Neuronal stem cell (in vitro differentiated cells): ENCODE data around the gene RAC2.

Source experiments
- DNase-seq: peaks from one replicate; pipeline ENCODE4 v3.0.0-alpha.2; 2013; ENCODE audit warnings: low spot score
- H2AFZ ChIP-seq: one replicate; pipeline ENCODE4 v1.6.1; 2013; ENCODE audit warnings: mild to moderate bottlenecking, low read length, inconsistent platforms
- H2AK5ac ChIP-seq: 2 replicates; pipeline ENCODE4 v1.6.1; 2013; ENCODE audit warnings: low read depth, mild to moderate bottlenecking, inconsistent platforms, low read length, moderate library complexity, mixed read lengths
- H2BK120ac ChIP-seq: 2 replicates; pipeline ENCODE4 v1.6.1; 2013; ENCODE audit warnings: low read depth, mild to moderate bottlenecking, inconsistent platforms, low read length, moderate library complexity, mixed read lengths
- H2BK12ac ChIP-seq: one replicate; pipeline ENCODE4 v1.6.1; 2013; ENCODE audit warnings: low read length, inconsistent platforms
- H2BK15ac ChIP-seq: 2 replicates; pipeline ENCODE4 v1.6.1; 2013; ENCODE audit warnings: mild to moderate bottlenecking, low read length, inconsistent platforms, mixed read lengths
- H2BK5ac ChIP-seq: one replicate; pipeline ENCODE4 v1.6.1; 2013; ENCODE audit warnings: inconsistent platforms, mild to moderate bottlenecking, low read length, moderate library complexity
- H3K14ac ChIP-seq: one replicate; pipeline ENCODE4 v1.6.1; 2013; ENCODE audit warnings: low read length, inconsistent platforms
- H3K18ac ChIP-seq: 2 replicates; pipeline ENCODE4 v1.6.1; 2013; ENCODE audit warnings: low read length, inconsistent platforms
- H3K23ac ChIP-seq: 2 replicates; pipeline ENCODE4 v1.6.1; 2013; ENCODE audit warnings: low read depth, mild to moderate bottlenecking, mixed read lengths, low read length, inconsistent platforms; ENCODE audit not compliant: poor library complexity
- H3K27ac ChIP-seq: replicated peaks from 3 replicates; pipeline ENCODE4 v1.5.1; 2013; ENCODE audit warnings: low read length, inconsistent platforms
- H3K27me3 ChIP-seq, 3 experiments: 2 replicates each; pipeline ENCODE4 v1.6.1; 2013; ENCODE audit warnings: low read length in 3 of 3, mild to moderate bottlenecking in 2 of 3, inconsistent platforms in 1 of 3, low read depth in 1 of 3, mixed read lengths in 1 of 3, moderate library complexity in 1 of 3; ENCODE audit not compliant: control insufficient read depth in 3 of 3, insufficient read depth in 3 of 3
- H3K36me3 ChIP-seq, 2 donors: replicated peaks in 1 of 2; 2 replicates each; pipeline ENCODE4 v1.6.1; 2013; ENCODE audit warnings: low read length in 2 of 2; ENCODE audit not compliant: control insufficient read depth in 2 of 2, insufficient read depth in 2 of 2
- H3K4ac ChIP-seq: 2 replicates; pipeline ENCODE4 v1.6.1; 2013; ENCODE audit warnings: inconsistent platforms, mild to moderate bottlenecking, low read length, moderate library complexity
- H3K4me1 ChIP-seq, 2 donors: 1 replicate in 1 of 2; 2 replicates in 1 of 2; pipeline ENCODE4 v1.6.1; 2013; ENCODE audit warnings: low read length in 2 of 2, low read depth in 1 of 2; ENCODE audit not compliant: control insufficient read depth in 2 of 2, insufficient read depth in 1 of 2
- H3K4me2 ChIP-seq: one replicate; pipeline ENCODE4 v1.6.1; 2013; ENCODE audit warnings: mild to moderate bottlenecking, low read length, inconsistent platforms; ENCODE audit not compliant: insufficient read depth, poor library complexity, severe bottlenecking
- H3K4me3 ChIP-seq, 2 donors: 2 replicates each; pipeline ENCODE4 v1.5.1; 2013; ENCODE audit warnings: low read length in 2 of 2, mild to moderate bottlenecking in 2 of 2, inconsistent platforms in 1 of 2, moderate library complexity in 1 of 2
- H3K79me1 ChIP-seq: one replicate; pipeline ENCODE4 v1.6.1; 2013; ENCODE audit warnings: low read depth, mild to moderate bottlenecking, inconsistent platforms, low read length, moderate library complexity
- H3K9ac ChIP-seq: one replicate; pipeline ENCODE4 v1.6.1; 2013; ENCODE audit warnings: mild to moderate bottlenecking, low read depth, low read length, inconsistent platforms; ENCODE audit not compliant: poor library complexity
- H3K9me3 ChIP-seq, 2 donors: replicated peaks in 1 of 2; 2 replicates each; pipeline versions ENCODE3 to v1.6.1; 2013; ENCODE audit warnings: low read length in 2 of 2, mild to moderate bottlenecking in 2 of 2, inconsistent platforms in 1 of 2, low read depth in 1 of 2, mixed read lengths in 1 of 2, moderate library complexity in 1 of 2; ENCODE audit not compliant: control insufficient read depth in 2 of 2, insufficient read depth in 1 of 2
- H4K8ac ChIP-seq: one replicate; pipeline ENCODE4 v1.6.1; 2013; ENCODE audit warnings: low read depth, mild to moderate bottlenecking, inconsistent platforms, low read length, moderate library complexity
- H4K91ac ChIP-seq: one replicate; pipeline ENCODE4 v1.6.1; 2013; ENCODE audit warnings: low read length, low read depth, mild to moderate bottlenecking, inconsistent platforms; ENCODE audit not compliant: poor library complexity
- WGBS, 2 donors: extraction: QIAGEN DNeasy Blood & Tissue Kit; methylation state at CpG; one replicate each; pipeline ENCODE4 v1.1.7; 2013; ENCODE audit warnings: missing lambda C conversion rate in 2 of 2, mixed read lengths in 1 of 2; ENCODE audit not compliant: insufficient read length in 2 of 2, insufficient replicate concordance in 1 of 2; ENCODE audit errors: extremely low coverage in 2 of 2; 5-methylcytosine and 5-hydroxymethylcytosine counted together

Gene RAC2

GRCh38 chr22:37208401-37209139 is 35.5 kb downstream of the RAC2 start:
- peak overlapping the region; percentile 18 for H3K18ac ChIP-seq
- H3K9me3 ChIP-seq, result no peaks in the 10 kb centered on the region
- H2BK15ac ChIP-seq, result no peak overlapping the region
- no peak for DNase-seq
- no peak overlapping the region for H3K27ac ChIP-seq
- H2BK5ac ChIP-seq, result no peak overlapping the region
- H3K79me1 ChIP-seq, result no peaks in the 10 kb centered on the region
- no peak overlapping the region for H3K9ac ChIP-seq
- H3K27me3 ChIP-seq, result peaks cover 0 to 62% (median 0%) of the 10 kb centered on the region in 3 experiments
- no peak overlapping the region for H3K4me2 ChIP-seq
- H4K8ac ChIP-seq, result no peak overlapping the region
- H3K4me3 ChIP-seq, result no peak overlapping the region
- H3K4ac ChIP-seq, result no peak overlapping the region
- no peak overlapping the region for H2AK5ac ChIP-seq
- no peak overlapping the region for H4K91ac ChIP-seq
- H3K4me1 ChIP-seq, result peaks cover 9 to 11% of the 10 kb centered on the region in 2 donors
- no CpG with 5 or more reads among the region's 7 CpGs for WGBS, 2 donors
- H3K36me3 ChIP-seq, result no peaks in the 10 kb centered on the region
- H3K14ac ChIP-seq, result peak overlapping the region; percentile 49
- no peak overlapping the region for H3K23ac ChIP-seq
- no peak overlapping the region for H2AFZ ChIP-seq
- H2BK120ac ChIP-seq, result no peak overlapping the region
- H2BK12ac ChIP-seq, result no peak overlapping the region

- no peaks in the 10 kb centered on the region for H3K36me3 ChIP-seq
- H3K4me2 ChIP-seq, result no peak overlapping the region
- H2BK12ac ChIP-seq, result no peak overlapping the region
- H3K23ac ChIP-seq, result no peak overlapping the region
- DNase-seq, result no peak
- no peak overlapping the region for H2AFZ ChIP-seq
- no peak overlapping the region for H3K9ac ChIP-seq
- no peak overlapping the region for H3K4ac ChIP-seq
- H3K14ac ChIP-seq, result peak overlapping the region; percentile 49
- no CpG with 5 or more reads among the region's 7 CpGs for WGBS, 2 donors
- no peak overlapping the region for H4K91ac ChIP-seq
- no peak overlapping the region for H3K4me3 ChIP-seq
- no peak overlapping the region for H2BK120ac ChIP-seq
- no peak overlapping the region for H2AK5ac ChIP-seq
- H3K27ac ChIP-seq, result no peak overlapping the region
- H2BK15ac ChIP-seq, result no peak overlapping the region
- H3K18ac ChIP-seq, result peak overlapping the region; percentile 18
- H2BK5ac ChIP-seq, result no peak overlapping the region
- peaks cover 0 to 56% (median 0%) of the 10 kb centered on the region in 3 experiments for H3K27me3 ChIP-seq
- no peaks in the 10 kb centered on the region for H3K79me1 ChIP-seq
- peaks cover 9 to 11% of the 10 kb centered on the region in 2 donors for H3K4me1 ChIP-seq
- no peaks in the 10 kb centered on the region for H3K9me3 ChIP-seq
- no peak overlapping the region for H4K8ac ChIP-seq
These were observed 36.1 kb downstream of the RAC2 start for GRCh38 chr22:37207981-37208380.

- Histone ChIP-seq H3K9ac (peak overlapping the region; percentile 73), H3K4me3 (no peak overlapping the region), H3K27me3 (peaks cover 0 to 49% (median 0%) of the 10 kb centered on the region in 3 experiments), H3K4me1 (peaks cover 4 to 5% of the 10 kb centered on the region in 2 donors), H4K91ac (peak overlapping the region; percentile 49), H2BK15ac (peak overlapping the region; percentile 87), H4K8ac (no peak overlapping the region), H2BK5ac (no peak overlapping the region), H3K23ac (peak overlapping the region; percentile 37), H3K79me1 (no peaks in the 10 kb centered on the region), H3K36me3 (no peaks in the 10 kb centered on the region), H2BK120ac (no peak overlapping the region), H3K14ac (no peak overlapping the region), H3K18ac (peak overlapping the region; percentile 74), H3K4me2 (no peak overlapping the region), H2AFZ (no peak overlapping the region), H2BK12ac (peak overlapping the region; percentile 30), H3K27ac (no peak overlapping the region), H3K9me3 (no peaks in the 10 kb centered on the region), H2AK5ac (peak overlapping the region; percentile 66), H3K4ac (peak overlapping the region; percentile 71)
- DNase-seq, result no peak
- WGBS, 2 donors, result no CpG with 5 or more reads among the region's 71 CpGs
These were observed 36.9 kb downstream of the RAC2 start for GRCh38 chr22:37206841-37207821.
